ENCODE measurements around the gene SPANXN1.

- TF ChIP-seq ZNF8 (CRISPR knock-in tag; IDR thresholded peaks at IDR 0.05) (no peak), ZFP3 (CRISPR knock-in tag; IDR thresholded peaks at IDR 0.05) (no peak), ARNTL (CRISPR knock-in tag; IDR thresholded peaks at IDR 0.05; ENCODE audit: borderline replicate concordance, low read depth) (no peak)
- TF ChIP-seq, protein P1, sequence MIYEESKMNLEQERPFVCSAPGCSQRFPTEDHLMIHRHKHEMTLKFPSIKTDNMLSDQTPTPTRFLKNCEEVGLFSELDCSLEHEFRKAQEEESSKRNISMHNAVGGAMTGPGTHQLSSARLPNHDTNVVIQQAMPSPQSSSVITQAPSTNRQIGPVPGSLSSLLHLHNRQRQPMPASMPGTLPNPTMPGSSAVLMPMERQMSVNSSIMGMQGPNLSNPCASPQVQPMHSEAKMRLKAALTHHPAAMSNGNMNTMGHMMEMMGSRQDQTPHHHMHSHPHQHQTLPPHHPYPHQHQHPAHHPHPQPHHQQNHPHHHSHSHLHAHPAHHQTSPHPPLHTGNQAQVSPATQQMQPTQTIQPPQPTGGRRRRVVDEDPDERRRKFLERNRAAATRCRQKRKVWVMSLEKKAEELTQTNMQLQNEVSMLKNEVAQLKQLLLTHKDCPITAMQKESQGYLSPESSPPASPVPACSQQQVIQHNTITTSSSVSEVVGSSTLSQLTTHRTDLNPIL (CRISPR knock-in tag; IDR thresholded peaks at IDR 0.05; ENCODE audit: low read depth) = no peak
Observed at GRCh38 chrX:145292218-145292617, 44.9 kb downstream of the SPANXN1 start.

Data from SK-N-SH treated with all-trans-retinoic acid at 6 μM for 48 hours (cell line).